H7 (cell line): ENCODE results near the gene IL13. TPM values are rescaled to one million over a fixed set of nuclear protein-coding genes. Genes with fewer than 3 reads are reported as not detected.
"Not testable (repeated sequence)": the region's sequence is repeated elsewhere in the genome, so short reads cannot be mapped to it uniquely, and the experiment has no call there.

Experiments
- DNase-seq: peaks from one replicate; pipeline ENCODE4 v3.0.0; 2012
- H3K27me3 ChIP-seq: 2 replicates; pipeline ENCODE4 v1.6.0; 2011; ENCODE audit warnings: mild to moderate bottlenecking, low read length; ENCODE audit not compliant: control insufficient read depth, insufficient read depth
- H3K36me3 ChIP-seq: replicated peaks from 2 replicates; pipeline ENCODE4 v1.5.1; 2011; ENCODE audit warnings: low read length; ENCODE audit not compliant: control insufficient read depth, insufficient read depth
- H3K4me3 ChIP-seq: 2 replicates; pipeline ENCODE4 v1.5.1; 2011; ENCODE audit warnings: low read depth, mild to moderate bottlenecking, control low read depth, low read length, moderate library complexity; ENCODE audit not compliant: insufficient read depth
- total RNA-seq: library from RNA; depleted of rRNA; stranded (reverse); fragments of >200 nt; shearing (Covaris generic); gene quantifications from 2 replicates; pipeline ENCODE4 v1.2.3, GENCODE V29; 2014; rRNA removed

The IL13 gene
- not detected in 2 replicates for total RNA-seq

- no peak for DNase-seq
- H3K4me3 ChIP-seq = no peak within 1 kb of the TSS
- no peaks in the 10 kb centered on the region for H3K36me3 ChIP-seq
- H3K27me3 ChIP-seq = peaks cover 28% of the 10 kb centered on the region
Observed at GRCh38 chr5:132657676-132658380, at the start of gene IL13. Gene IL13 (plus strand): TSS chr5:132658173. CDS start chr5:132658187, 14 bp downstream.

GRCh38 chr5:132611965-132612364 is 46.0 kb upstream of the IL13 start:
- Histone ChIP-seq H3K4me3 (no peak overlapping the region), H3K27me3 (no peaks in the 10 kb centered on the region), H3K36me3 (no peaks in the 10 kb centered on the region; the same call in none of the 2 replicates)
- DNase-seq = no peak

GRCh38 chr5:132612846-132613245 is 45.1 kb upstream of the IL13 start:
- DNase-seq = no peak
- no peak overlapping the region for H3K4me3 ChIP-seq
- H3K36me3 ChIP-seq = no peaks in the 10 kb centered on the region; the same call in none of the 2 replicates

GRCh38 chr5:132621699-132622098 is 36.3 kb upstream of the IL13 start:
- no peaks in the 10 kb centered on the region for H3K27me3 ChIP-seq
- no peak for DNase-seq
- H3K4me3 ChIP-seq = no peak overlapping the region
- no peaks in the 10 kb centered on the region; the same call in 1 of the 2 replicates for H3K36me3 ChIP-seq

More at GRCh38 chr5:132612846-132613245, 45.1 kb upstream of the IL13 start:
- H3K27me3 ChIP-seq = no peaks in the 10 kb centered on the region

- Histone ChIP-seq H3K27me3 (no peaks in the 10 kb centered on the region), H3K36me3 (no peaks in the 10 kb centered on the region; the same call in 1 of the 2 replicates), H3K4me3 (no peak overlapping the region)
- no peak for DNase-seq
Observed at GRCh38 chr5:132622608-132623007, 35.4 kb upstream of the IL13 start.

GRCh38 chr5:132627470-132627869 is 30.5 kb upstream of the IL13 start:
- DNase-seq = no peak
- Histone ChIP-seq H3K4me3 (no peak overlapping the region), H3K36me3 (no peaks in the 10 kb centered on the region; the same call in 1 of the 2 replicates), H3K27me3 (no peaks in the 10 kb centered on the region)

- no peaks in the 10 kb centered on the region for H3K27me3 ChIP-seq
- no peaks in the 10 kb centered on the region; the same call in 1 of the 2 replicates for H3K36me3 ChIP-seq
- DNase-seq = no peak
- no peak overlapping the region for H3K4me3 ChIP-seq
Observed at GRCh38 chr5:132628814-132629213, 29.2 kb upstream of the IL13 start.

- no peaks in the 10 kb centered on the region for H3K27me3 ChIP-seq
- H3K36me3 ChIP-seq = no peaks in the 10 kb centered on the region; the same call in 1 of the 2 replicates
- H3K4me3 ChIP-seq = no peak overlapping the region
- no peak for DNase-seq
Observed at GRCh38 chr5:132629230-132629944, 28.6 kb upstream of the IL13 start.

- H3K27me3 ChIP-seq, H3K4me3 ChIP-seq, DNase-seq, H3K36me3 ChIP-seq: not testable (repeated sequence)
Observed at GRCh38 chr5:132633587-132633986, 24.4 kb upstream of the IL13 start.

GRCh38 chr5:132635873-132636272 is 22.1 kb upstream of the IL13 start:
- DNase-seq = no peak
- H3K4me3 ChIP-seq = no peak overlapping the region

GRCh38 chr5:132637241-132637640 is 20.7 kb upstream of the IL13 start:
- Histone ChIP-seq H3K36me3 (peaks cover 15% of the 10 kb centered on the region), H3K27me3 (no peaks in the 10 kb centered on the region), H3K4me3 (no peak overlapping the region)
- DNase-seq = no peak

More at GRCh38 chr5:132635873-132636272, 22.1 kb upstream of the IL13 start:
- H3K27me3 ChIP-seq = no peaks in the 10 kb centered on the region
- H3K36me3 ChIP-seq = peaks cover 12% of the 10 kb centered on the region

GRCh38 chr5:132639706-132640130 is 18.3 kb upstream of the IL13 start:
- Histone ChIP-seq H3K4me3 (no peak overlapping the region), H3K27me3 (no peaks in the 10 kb centered on the region), H3K36me3 (peaks cover 19% of the 10 kb centered on the region)
- no peak for DNase-seq

- no peak overlapping the region for H3K4me3 ChIP-seq
- no peak for DNase-seq
Observed at GRCh38 chr5:132640613-132641012, 17.4 kb upstream of the IL13 start.

GRCh38 chr5:132641241-132641723 is 16.7 kb upstream of the IL13 start:
- no peaks in the 10 kb centered on the region for H3K27me3 ChIP-seq
- H3K4me3 ChIP-seq = no peak overlapping the region
- H3K36me3 ChIP-seq = peaks cover 19% of the 10 kb centered on the region
- DNase-seq = no peak

More at GRCh38 chr5:132640613-132641012, 17.4 kb upstream of the IL13 start:
- peaks cover 19% of the 10 kb centered on the region for H3K36me3 ChIP-seq
- no peaks in the 10 kb centered on the region for H3K27me3 ChIP-seq

GRCh38 chr5:132641841-132642240 is 16.1 kb upstream of the IL13 start:
- DNase-seq = no peak
- Histone ChIP-seq H3K27me3 (no peaks in the 10 kb centered on the region), H3K4me3 (no peak overlapping the region), H3K36me3 (peaks cover 19% of the 10 kb centered on the region)
